RWPE1 (cell line): ENCODE measurements around the gene IL11RA.

Experiments used
- CTCF ChIA-PET: fragments of 350-600 bp; sonication (Branson Sonifier 250); formaldehyde crosslinking; extraction: SDS; loops from one replicate; lab custom pipeline; 2021; lab: Yijun Ruan, JAX
- POLR2A ChIA-PET: fragments of 400-600 bp; formaldehyde crosslinking; extraction: SDS; loops from one replicate; lab custom pipeline; 2020; ENCODE audit warnings: antibody characterized with exemption; ENCODE audit not compliant: low non-redundant PET; lab: Yijun Ruan, JAX
- DNase-seq: peaks from one replicate; pipeline ENCODE4 v3.0.0; 2012; ENCODE audit warnings: low spot score
- H3K27ac ChIP-seq: fragments of 450-650 bp; 2 replicates; pipeline ENCODE4 v1.5.1; 2017
- TF ChIP-seq, protein P1 (sequence below): fragments of 450-650 bp; conservative IDR thresholded peaks from 2 replicates; pipeline ENCODE4 v1.5.1; 2017; ENCODE audit warnings: low read depth, mild to moderate bottlenecking

IL11RA gene

DNA sequence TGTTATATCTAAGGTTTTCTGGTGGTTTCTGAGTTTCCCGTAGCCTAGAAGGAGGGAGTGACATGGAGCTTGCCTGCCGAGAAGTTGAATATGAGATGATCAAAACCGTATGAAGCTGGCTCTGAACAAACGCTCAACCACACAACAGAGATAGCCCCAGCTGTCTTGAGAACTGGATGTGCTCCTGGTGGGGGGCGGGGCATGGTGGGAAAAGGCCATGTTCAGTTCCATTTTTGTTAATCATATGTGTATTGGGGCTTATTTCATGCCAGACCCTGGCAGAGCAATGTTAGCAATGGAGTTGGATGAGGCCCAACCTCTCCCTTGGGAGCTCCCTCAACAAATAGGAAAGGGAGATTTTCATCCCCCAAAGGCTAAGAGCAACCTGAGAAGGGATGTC, 34.2 kb downstream of the IL11RA start:
- TF ChIP-seq, protein P1, sequence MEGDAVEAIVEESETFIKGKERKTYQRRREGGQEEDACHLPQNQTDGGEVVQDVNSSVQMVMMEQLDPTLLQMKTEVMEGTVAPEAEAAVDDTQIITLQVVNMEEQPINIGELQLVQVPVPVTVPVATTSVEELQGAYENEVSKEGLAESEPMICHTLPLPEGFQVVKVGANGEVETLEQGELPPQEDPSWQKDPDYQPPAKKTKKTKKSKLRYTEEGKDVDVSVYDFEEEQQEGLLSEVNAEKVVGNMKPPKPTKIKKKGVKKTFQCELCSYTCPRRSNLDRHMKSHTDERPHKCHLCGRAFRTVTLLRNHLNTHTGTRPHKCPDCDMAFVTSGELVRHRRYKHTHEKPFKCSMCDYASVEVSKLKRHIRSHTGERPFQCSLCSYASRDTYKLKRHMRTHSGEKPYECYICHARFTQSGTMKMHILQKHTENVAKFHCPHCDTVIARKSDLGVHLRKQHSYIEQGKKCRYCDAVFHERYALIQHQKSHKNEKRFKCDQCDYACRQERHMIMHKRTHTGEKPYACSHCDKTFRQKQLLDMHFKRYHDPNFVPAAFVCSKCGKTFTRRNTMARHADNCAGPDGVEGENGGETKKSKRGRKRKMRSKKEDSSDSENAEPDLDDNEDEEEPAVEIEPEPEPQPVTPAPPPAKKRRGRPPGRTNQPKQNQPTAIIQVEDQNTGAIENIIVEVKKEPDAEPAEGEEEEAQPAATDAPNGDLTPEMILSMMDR, result no peak
- no peak overlapping the region for H3K27ac ChIP-seq
- ChIA-PET POLR2A (no interaction called here), CTCF (interaction anchor here (0.5 to 1.3 kb wide), 3 partner anchors 15 to 74 kb away, joined by 3 to 4 read pairs (median 3); no protein-coding TSS in a partner anchor)
- no peak for DNase-seq

DNA sequence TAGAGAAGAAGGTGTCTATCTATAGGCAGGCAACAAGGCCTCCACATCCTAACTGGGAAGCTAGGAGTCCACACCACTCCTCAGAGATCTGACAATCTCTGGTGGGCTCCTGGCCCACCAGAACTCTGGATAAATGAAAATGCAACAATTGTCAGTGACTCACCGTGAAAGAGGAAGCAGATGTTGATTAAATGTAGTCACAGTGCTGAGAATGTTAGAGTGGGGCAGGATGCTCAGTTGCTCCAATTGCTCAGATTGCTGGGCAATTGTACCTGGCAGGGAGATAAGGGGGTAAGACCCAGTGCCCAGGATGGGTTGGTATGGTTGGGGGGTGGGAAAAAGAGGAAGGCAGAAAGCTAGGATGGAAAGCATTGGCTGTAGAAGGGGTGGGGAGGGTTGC, 34.7 kb downstream of the IL11RA start:
- no peak for DNase-seq
- TF ChIP-seq, protein P1, result no peak
- ChIA-PET CTCF (interaction anchor here (0.5 to 1.3 kb wide), 3 partner anchors 14 to 74 kb away, joined by 3 to 4 read pairs (median 3); no protein-coding TSS in a partner anchor), POLR2A (no interaction called here)
- H3K27ac ChIP-seq, result no peak overlapping the region

GRCh38 chr9:34687276-34688030, 35.5 kb downstream of the IL11RA start:
- no peak overlapping the region for H3K27ac ChIP-seq
- DNase-seq, result no peak
- ChIA-PET CTCF (interaction anchor here (0.6 kb wide), 2 partner anchors 958 to 1351 kb away, joined by 3 read pairs; no protein-coding TSS in a partner anchor), POLR2A (no interaction called here)
- TF ChIP-seq, protein P1, result no peak

DNA sequence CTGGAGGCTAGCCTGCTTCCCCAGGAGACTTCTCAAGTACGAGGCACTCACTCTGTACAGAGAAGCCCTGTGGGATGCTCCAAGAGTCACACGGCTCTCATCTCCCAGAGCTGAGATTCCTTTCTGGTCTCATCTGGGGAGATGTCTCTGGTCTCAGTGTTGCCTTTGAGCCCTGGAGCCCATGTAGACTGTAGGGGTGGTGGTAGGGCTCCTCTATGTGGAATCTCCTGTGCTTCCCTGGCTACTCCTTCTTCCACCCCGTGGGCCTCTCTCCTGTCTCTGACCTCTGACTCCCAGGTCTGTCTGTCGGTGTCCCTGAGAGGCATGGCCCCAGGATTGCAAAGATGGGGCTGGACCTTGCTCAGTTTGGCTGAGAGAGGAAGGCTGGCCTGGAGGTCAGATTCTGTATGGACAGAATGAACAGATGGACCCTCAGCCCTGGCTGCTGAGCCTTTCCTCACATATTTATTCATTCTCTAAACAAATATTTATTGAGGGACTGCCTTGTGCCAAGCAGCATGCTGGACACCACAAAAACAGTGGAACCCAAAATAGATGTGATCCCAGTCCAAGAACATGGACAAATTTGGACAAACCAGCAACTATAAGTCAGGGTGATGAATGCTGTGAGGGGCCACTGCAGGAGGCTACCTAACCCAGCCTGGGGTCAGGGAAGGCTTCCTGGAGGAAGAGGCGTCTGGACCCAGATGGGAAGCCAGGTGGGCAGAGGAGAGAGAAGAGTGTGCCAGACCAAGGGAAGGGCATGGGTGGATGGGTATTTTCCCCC, 36.5 kb downstream of the IL11RA start:
- no peak overlapping the region for H3K27ac ChIP-seq
- ChIA-PET CTCF (no interaction called here), POLR2A (no interaction called here)
- DNase-seq, result no peak
- TF ChIP-seq, protein P1, result no peak

- ChIA-PET POLR2A (no interaction called here), CTCF (no interaction called here)
- DNase-seq, result no peak
- H3K27ac ChIP-seq, result no peak overlapping the region
- TF ChIP-seq, protein P1, result no peak
Measured at GRCh38 chr9:34689116-34689470, 37.1 kb downstream of the IL11RA start.

DNA sequence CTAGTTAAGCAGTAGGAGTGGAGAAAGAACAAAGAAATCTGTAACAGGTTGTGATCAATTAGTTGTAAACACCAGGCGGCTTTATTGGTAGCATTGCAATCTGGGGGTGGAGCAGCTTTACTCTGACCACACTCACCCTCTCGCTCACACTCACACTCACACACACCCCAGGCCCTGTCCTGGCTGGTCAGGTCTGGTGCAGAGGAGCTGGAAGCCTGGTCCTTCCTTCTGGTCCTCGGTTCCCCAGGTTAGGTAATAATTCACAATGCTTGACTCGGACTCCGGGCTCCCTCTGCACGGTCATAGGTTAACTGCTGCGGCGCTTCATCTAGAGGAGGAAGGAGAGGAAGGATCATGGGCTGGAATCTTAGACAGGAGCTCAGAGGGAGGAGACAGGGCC, 37.5 kb downstream of the IL11RA start:
- CTCF ChIA-PET, result no interaction called here
- TF ChIP-seq, protein P1, result no peak
- no peak for DNase-seq
- H3K27ac ChIP-seq, result no peak overlapping the region
- POLR2A ChIA-PET, result no interaction called here
